Retinal pigment epithelial cell (primary cell): ENCODE data around the gene SYT5.

Experiments
- DNase-seq: peaks from one replicate; pipeline ENCODE4 v3.0.0-alpha.2; 2010; ENCODE audit warnings: low read depth
- H3K4me3 ChIP-seq: 2 replicates; pipeline ENCODE4 v1.5.1; 2011; ENCODE audit warnings: mild to moderate bottlenecking, low read length, control low read depth, moderate library complexity
- TF ChIP-seq, protein P1 (sequence below): conservative IDR thresholded peaks from 2 replicates; pipeline ENCODE4 v1.5.1; 2011; ENCODE audit warnings: low read depth, low read length, control low read depth, inconsistent platforms

Gene SYT5

DNA sequence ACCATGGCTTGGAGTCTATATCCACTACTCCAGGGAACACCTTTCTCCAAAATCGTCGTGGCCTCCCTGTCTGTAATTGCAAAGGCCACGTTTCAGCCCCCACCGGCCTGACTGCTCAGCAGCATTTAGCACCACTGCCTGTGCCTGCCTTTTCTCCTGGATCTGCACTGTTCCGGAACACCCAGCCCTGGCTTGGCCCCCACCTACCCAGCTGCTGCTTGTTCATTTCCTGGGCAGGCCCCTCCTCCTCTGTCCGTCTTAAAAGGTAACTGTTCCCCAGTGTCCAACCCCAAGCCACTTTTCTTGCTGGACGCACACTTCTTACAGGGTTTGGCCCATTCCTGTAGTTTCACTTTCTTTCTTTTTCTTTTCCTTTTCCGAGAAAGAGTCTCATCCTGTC, 8.5 kb upstream of the SYT5 start:
- DNase-seq, result no peak
- TF ChIP-seq, protein P1, sequence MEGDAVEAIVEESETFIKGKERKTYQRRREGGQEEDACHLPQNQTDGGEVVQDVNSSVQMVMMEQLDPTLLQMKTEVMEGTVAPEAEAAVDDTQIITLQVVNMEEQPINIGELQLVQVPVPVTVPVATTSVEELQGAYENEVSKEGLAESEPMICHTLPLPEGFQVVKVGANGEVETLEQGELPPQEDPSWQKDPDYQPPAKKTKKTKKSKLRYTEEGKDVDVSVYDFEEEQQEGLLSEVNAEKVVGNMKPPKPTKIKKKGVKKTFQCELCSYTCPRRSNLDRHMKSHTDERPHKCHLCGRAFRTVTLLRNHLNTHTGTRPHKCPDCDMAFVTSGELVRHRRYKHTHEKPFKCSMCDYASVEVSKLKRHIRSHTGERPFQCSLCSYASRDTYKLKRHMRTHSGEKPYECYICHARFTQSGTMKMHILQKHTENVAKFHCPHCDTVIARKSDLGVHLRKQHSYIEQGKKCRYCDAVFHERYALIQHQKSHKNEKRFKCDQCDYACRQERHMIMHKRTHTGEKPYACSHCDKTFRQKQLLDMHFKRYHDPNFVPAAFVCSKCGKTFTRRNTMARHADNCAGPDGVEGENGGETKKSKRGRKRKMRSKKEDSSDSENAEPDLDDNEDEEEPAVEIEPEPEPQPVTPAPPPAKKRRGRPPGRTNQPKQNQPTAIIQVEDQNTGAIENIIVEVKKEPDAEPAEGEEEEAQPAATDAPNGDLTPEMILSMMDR, result no peak
- no peak overlapping the region for H3K4me3 ChIP-seq

DNA sequence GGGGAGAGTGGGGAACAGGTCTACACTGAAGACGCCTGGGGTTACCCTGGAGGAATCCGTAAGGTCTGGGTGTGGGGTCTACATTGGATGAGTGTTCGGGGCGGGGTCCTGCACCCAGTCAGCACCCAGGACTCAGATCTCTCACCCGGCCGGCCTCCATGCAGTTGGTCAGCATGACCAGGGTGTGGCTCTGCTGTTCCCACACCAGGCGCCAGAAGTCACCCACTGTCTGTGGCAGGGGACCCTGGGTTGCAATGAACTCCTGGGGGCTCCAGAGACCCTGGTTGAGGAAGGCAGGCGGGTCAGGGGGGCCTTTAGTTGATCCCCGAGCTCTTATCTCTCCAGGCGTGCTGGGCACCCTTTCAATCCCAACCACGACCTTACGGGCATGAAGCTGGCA, 6.0 kb upstream of the SYT5 start:
- no peak for DNase-seq
- TF ChIP-seq, protein P1, result no peak
- no peak overlapping the region for H3K4me3 ChIP-seq

DNA sequence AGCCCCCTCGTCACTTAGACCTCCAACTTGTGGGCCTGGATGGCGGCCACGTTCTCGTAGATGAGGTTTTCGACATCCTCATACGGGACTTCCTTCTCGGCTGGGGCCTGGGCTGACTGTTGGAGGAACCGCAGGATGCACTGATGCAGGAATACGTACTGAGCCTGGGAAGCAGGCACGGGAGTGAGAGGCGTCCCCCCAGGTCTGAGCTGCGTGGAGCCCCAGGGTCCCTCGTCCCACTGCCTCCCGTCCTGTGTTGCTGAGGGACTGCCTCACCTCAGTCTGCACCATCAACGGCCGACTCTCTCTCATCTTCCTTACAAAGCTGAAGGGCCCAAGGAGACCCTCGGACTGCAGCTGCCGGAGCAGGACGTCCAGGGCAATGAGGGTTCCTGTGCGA, 1.7 kb upstream of the SYT5 start:
- no peak overlapping the region for H3K4me3 ChIP-seq
- DNase-seq, result no peak
- TF ChIP-seq, protein P1, result no peak

DNA sequence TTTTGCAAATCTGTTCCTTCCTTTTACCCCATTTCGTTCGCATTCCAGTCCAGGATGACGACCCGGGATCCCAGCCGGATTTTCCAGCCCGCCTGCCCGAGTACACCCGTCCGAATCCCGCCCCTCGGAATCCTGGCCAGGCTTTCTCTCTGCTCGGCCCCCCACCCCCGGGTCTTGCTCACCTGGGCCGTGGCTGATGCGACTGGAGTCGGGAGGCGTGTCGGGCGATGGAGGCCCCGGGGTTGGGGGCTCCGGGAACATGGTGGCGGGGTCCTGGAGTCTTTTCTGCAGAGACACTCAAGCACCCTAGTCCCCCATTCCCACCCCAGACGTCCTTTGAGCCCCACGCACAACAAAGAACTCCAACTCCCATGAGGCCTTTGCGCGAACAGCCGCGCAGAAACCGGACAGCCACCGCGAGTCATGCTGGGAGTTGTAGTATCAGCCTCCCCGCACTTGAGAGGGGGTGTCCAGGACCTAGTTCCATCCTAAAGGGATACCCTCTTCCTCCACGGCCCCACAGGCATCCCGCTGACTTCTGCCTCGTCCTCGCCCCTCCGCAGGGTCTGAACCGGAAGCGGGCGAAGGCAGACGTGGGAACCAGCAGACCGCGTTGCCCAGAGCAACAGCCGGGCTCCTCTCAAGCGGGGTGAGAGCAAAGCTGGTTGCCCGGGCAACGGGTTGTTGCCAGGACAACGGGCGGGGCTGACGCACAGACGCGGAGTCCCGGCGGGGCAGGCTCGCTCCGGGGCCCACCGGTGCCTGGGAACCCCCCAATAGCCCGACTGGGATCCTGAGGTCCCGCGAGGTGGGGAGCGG, 1.1 kb downstream of the SYT5 start:
- DNase-seq, result no peak
- H3K4me3 ChIP-seq, result peak overlapping the region; percentile 52
- TF ChIP-seq, protein P1, result no peak

DNA sequence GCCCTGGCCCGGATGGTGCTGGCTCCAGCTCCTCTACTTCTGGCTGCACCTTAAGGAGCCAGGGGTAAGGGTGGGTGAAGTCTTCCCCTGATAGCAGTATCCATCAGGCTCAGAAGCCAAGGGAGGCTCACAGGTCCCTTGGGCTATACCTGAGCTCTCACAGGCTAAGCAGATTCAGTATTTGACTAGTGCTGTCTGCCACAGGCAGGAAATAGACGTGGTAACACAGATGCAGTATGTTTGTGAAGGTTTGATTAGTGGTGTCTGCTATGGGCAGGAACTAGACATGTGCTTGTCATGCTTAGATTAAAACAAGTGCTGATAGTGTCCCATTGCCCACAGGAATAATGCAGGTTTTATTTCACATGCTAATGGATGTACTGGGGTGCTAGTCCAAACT, 4.0 kb downstream of the SYT5 start:
- no peak for DNase-seq

DNA sequence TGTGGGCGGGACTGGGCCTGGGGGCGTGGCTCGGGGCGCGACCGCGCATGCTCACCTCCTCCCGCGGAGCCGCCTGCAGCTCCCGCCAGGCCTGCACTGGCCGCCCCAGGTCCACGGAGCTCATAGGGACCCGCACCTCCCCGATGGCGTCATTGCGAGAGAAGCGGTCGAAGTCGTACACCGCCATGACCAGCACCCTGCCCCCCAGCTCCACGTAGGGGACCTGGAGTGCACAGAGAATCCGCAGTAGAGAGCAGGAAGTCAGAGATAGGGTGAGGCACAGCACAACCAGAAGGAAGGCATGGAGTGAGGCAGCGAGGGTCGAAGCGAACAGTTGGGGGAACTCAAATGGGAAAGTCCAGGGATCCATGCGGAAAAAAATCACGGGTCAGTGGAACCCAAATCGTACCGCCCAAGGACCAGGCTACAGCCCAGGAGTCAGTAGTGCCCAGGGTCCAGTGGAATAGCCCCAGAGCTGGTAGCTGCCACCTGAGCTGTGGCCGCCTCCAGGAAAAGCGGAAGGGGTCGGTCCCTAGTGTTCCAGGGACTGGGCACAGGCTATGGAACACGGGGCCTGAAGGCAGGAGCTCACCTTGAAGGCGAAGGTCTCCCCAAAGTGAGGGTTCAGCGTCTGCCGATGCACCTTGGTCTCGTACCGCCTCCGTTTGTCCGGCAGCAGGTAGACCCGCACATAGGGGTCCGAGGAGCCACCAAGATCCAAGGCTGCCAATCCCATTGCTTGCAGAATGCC, 4.8 kb downstream of the SYT5 start:
- no peak overlapping the region for H3K4me3 ChIP-seq
- TF ChIP-seq, protein P1, result no peak
- DNase-seq, result no peak

More for the DNA sequence above, 4.0 kb downstream of the SYT5 start:
- no peak overlapping the region for H3K4me3 ChIP-seq
- TF ChIP-seq, protein P1, result no peak
